OCI-LY7 (cell line): ENCODE results near the gene GMPR2.

ENCODE experiments used
- EZH2phosphoT487 ChIP-seq: fragments of 200-600 bp; sonication (generic); IDR thresholded peaks from 2 replicates; pipeline ENCODE4 v1.6.1; 2018; ENCODE audit warnings: low read depth, borderline replicate concordance, mild to moderate bottlenecking, mixed run types, antibody characterized with exemption, low read length, moderate library complexity, mixed read lengths
- TF ChIP-seq, protein P1 (sequence below): fragments of 200-600 bp; sonication (generic); conservative IDR thresholded peaks from 2 replicates; pipeline ENCODE4 v1.5.1; 2014; ENCODE audit warnings: mild to moderate bottlenecking, antibody characterized with exemption, low read length, moderate library complexity, mixed read lengths

- no peak for TF ChIP-seq EZH2phosphoT487
- TF ChIP-seq, protein P1, sequence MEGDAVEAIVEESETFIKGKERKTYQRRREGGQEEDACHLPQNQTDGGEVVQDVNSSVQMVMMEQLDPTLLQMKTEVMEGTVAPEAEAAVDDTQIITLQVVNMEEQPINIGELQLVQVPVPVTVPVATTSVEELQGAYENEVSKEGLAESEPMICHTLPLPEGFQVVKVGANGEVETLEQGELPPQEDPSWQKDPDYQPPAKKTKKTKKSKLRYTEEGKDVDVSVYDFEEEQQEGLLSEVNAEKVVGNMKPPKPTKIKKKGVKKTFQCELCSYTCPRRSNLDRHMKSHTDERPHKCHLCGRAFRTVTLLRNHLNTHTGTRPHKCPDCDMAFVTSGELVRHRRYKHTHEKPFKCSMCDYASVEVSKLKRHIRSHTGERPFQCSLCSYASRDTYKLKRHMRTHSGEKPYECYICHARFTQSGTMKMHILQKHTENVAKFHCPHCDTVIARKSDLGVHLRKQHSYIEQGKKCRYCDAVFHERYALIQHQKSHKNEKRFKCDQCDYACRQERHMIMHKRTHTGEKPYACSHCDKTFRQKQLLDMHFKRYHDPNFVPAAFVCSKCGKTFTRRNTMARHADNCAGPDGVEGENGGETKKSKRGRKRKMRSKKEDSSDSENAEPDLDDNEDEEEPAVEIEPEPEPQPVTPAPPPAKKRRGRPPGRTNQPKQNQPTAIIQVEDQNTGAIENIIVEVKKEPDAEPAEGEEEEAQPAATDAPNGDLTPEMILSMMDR = no peak
Measured at GRCh38 chr14:24224618-24225071, 8.1 kb upstream of the GMPR2 start.
